H9 (cell line): ENCODE results near the gene EHBP1L1. TPM values are rescaled to one million over a fixed set of nuclear protein-coding genes. Genes with fewer than 3 reads are reported as not detected.

Experiments
- DNase-seq: peaks from one replicate; pipeline ENCODE4 v3.0.0-alpha.2; 2017
- H2AFZ ChIP-seq: one replicate; pipeline ENCODE4 v1.6.1; 2013; ENCODE audit warnings: mild to moderate bottlenecking, low read length, control low read depth, moderate library complexity
- H2AK5ac ChIP-seq: 2 replicates; pipeline ENCODE4 v1.6.1; 2013; ENCODE audit warnings: low read length, control low read depth, mixed read lengths; ENCODE audit not compliant: insufficient read length
- H2BK120ac ChIP-seq: one replicate; pipeline ENCODE4 v1.6.1; 2013; ENCODE audit warnings: low read depth, mild to moderate bottlenecking, low read length, control low read depth, inconsistent platforms; ENCODE audit not compliant: poor library complexity, severe bottlenecking
- H2BK12ac ChIP-seq: 2 replicates; pipeline ENCODE4 v1.6.1; 2013; ENCODE audit warnings: low read length, control low read depth, mixed read lengths, low read depth; ENCODE audit not compliant: insufficient read length
- H2BK15ac ChIP-seq: 2 replicates; pipeline ENCODE4 v1.6.1; 2013; ENCODE audit warnings: low read depth, low read length, control low read depth
- H2BK20ac ChIP-seq: one replicate; pipeline ENCODE4 v1.6.1; 2013; ENCODE audit warnings: low read depth, mild to moderate bottlenecking, low read length, control low read depth, inconsistent platforms; ENCODE audit not compliant: poor library complexity, severe bottlenecking
- H2BK5ac ChIP-seq: 2 replicates; pipeline ENCODE4 v1.6.1; 2013; ENCODE audit warnings: low read length, control low read depth, mixed read lengths; ENCODE audit not compliant: insufficient read length
- H3K14ac ChIP-seq: 2 replicates; pipeline ENCODE4 v1.6.1; 2013; ENCODE audit warnings: low read length, control low read depth; ENCODE audit not compliant: insufficient read depth
- H3K18ac ChIP-seq: 2 replicates; pipeline ENCODE4 v1.6.1; 2013; ENCODE audit warnings: low read depth, mild to moderate bottlenecking, mixed read lengths, low read length, control low read depth; ENCODE audit not compliant: insufficient read length
- H3K23ac ChIP-seq: 2 replicates; pipeline ENCODE4 v1.6.1; 2013; ENCODE audit warnings: low read length, control low read depth, mixed read lengths, low read depth; ENCODE audit not compliant: insufficient read length
- H3K23me2 ChIP-seq: 2 replicates; pipeline ENCODE4 v1.6.1; 2013; ENCODE audit warnings: low read depth, mild to moderate bottlenecking, mixed read lengths, low read length, control low read depth; ENCODE audit not compliant: insufficient read length, poor library complexity, severe bottlenecking
- H3K27ac ChIP-seq: 2 replicates; pipeline ENCODE4 v1.5.1; 2013; ENCODE audit warnings: low read length, control low read depth, mixed read lengths, low read depth; ENCODE audit not compliant: insufficient read length
- H3K27me3 ChIP-seq: 2 replicates; pipeline ENCODE4 v1.6.1; 2013; ENCODE audit warnings: low read length, control low read depth, inconsistent platforms; ENCODE audit not compliant: insufficient read depth
- H3K4ac ChIP-seq: 2 replicates; pipeline ENCODE4 v1.6.1; 2013; ENCODE audit warnings: low read depth, mild to moderate bottlenecking, control low read depth, inconsistent platforms, low read length, moderate library complexity
- H3K4me1 ChIP-seq: 2 replicates; pipeline ENCODE4 v1.6.1; 2013; ENCODE audit warnings: low read length, control low read depth, inconsistent platforms; ENCODE audit not compliant: insufficient read depth
- H3K4me2 ChIP-seq: 2 replicates; pipeline ENCODE4 v1.6.1; 2013; ENCODE audit warnings: low read length, control low read depth, mixed read lengths; ENCODE audit not compliant: insufficient read length, insufficient read depth
- H3K56ac ChIP-seq: 2 replicates; pipeline ENCODE4 v1.6.1; 2013; ENCODE audit warnings: low read depth, mild to moderate bottlenecking, mixed read lengths, low read length, control low read depth; ENCODE audit not compliant: insufficient read length
- H3K79me1 ChIP-seq: 2 replicates; pipeline ENCODE4 v1.6.1; 2013; ENCODE audit warnings: low read depth, mild to moderate bottlenecking, moderate library complexity, low read length, control low read depth, inconsistent platforms; ENCODE audit not compliant: insufficient read depth, poor library complexity, severe bottlenecking
- H3K79me2 ChIP-seq: 2 replicates; pipeline ENCODE4 v1.6.1; 2013; ENCODE audit warnings: low read length, control low read depth, inconsistent platforms; ENCODE audit not compliant: insufficient read depth
- H3K9ac ChIP-seq: 2 replicates; pipeline ENCODE4 v1.6.1; 2013; ENCODE audit warnings: low read length, control low read depth, mixed read lengths; ENCODE audit not compliant: insufficient read length; ENCODE audit errors: extremely low read depth
- H3K9me3 ChIP-seq: one replicate; pipeline ENCODE4 v1.6.1; 2013; ENCODE audit warnings: low read depth, low read length, inconsistent platforms; ENCODE audit not compliant: control insufficient read depth
- H3T11ph ChIP-seq: one replicate; pipeline ENCODE4 v1.6.1; 2013; ENCODE audit warnings: mild to moderate bottlenecking, low read length, control low read depth, inconsistent platforms
- H4K20me1 ChIP-seq: one replicate; pipeline ENCODE4 v1.6.1; 2013; ENCODE audit not compliant: control insufficient read depth, insufficient read length, insufficient read depth
- H4K5ac ChIP-seq: 2 replicates; pipeline ENCODE4 v1.6.1; 2013; ENCODE audit warnings: low read depth, mild to moderate bottlenecking, mixed read lengths, low read length, control low read depth; ENCODE audit not compliant: insufficient read length
- H4K8ac ChIP-seq: replicated peaks from 2 replicates; pipeline ENCODE4 v1.6.1; 2013; ENCODE audit warnings: low read length, control low read depth, mixed read lengths, low read depth; ENCODE audit not compliant: insufficient read length
- H4K91ac ChIP-seq: 2 replicates; pipeline ENCODE4 v1.6.1; 2013; ENCODE audit warnings: low read depth, mild to moderate bottlenecking, moderate library complexity, mixed read lengths, low read length, control low read depth; ENCODE audit not compliant: insufficient read length
- H3K27ac Mint-ChIP-seq, 3 experiments: 2 replicates in 2 of 3; 3 replicates in 1 of 3; pipeline ENCODE4 v1.8.0; 2020 to 2021; ENCODE audit warnings: mixed read lengths in 3 of 3, mild to moderate bottlenecking in 1 of 3, moderate library complexity in 1 of 3
- H3K27me3 Mint-ChIP-seq: 2 replicates; pipeline ENCODE4 v1.8.0; 2021; ENCODE audit warnings: low read depth, mild to moderate bottlenecking, moderate library complexity, mixed read lengths
- H3K36me3 Mint-ChIP-seq, 3 experiments: 2 replicates in 2 of 3; 3 replicates in 1 of 3; pipeline ENCODE4 v1.8.0; 2020 to 2021; ENCODE audit warnings: low read depth in 3 of 3, mixed read lengths in 3 of 3; ENCODE audit not compliant: insufficient read depth in 1 of 3
- H3K4me1 Mint-ChIP-seq, 2 experiments: 2 replicates each; pipeline ENCODE4 v1.8.0; 2020; ENCODE audit warnings: mixed read lengths in 2 of 2
- H3K4me3 Mint-ChIP-seq, 2 experiments: 2 replicates in 1 of 2; 3 replicates in 1 of 2; pipeline ENCODE4 v1.8.0; 2020 to 2021; ENCODE audit warnings: mild to moderate bottlenecking in 2 of 2, mixed read lengths in 2 of 2, moderate library complexity in 1 of 2
- H3K9me3 Mint-ChIP-seq, 2 experiments: 2 replicates in 1 of 2; 3 replicates in 1 of 2; pipeline ENCODE4 v1.8.0; 2020; ENCODE audit warnings: mild to moderate bottlenecking in 2 of 2, mixed read lengths in 2 of 2, moderate library complexity in 1 of 2
- CTCF ChIP-seq: fragments of 200-600 bp; sonication (generic); conservative IDR thresholded peaks from 3 replicates; pipeline ENCODE4 v1.8.0; 2021; ENCODE audit warnings: antibody characterized with exemption, mild to moderate bottlenecking
- WGBS: extraction: QIAGEN DNeasy Blood & Tissue Kit; methylation state at CpG from one replicate; pipeline ENCODE4 v1.1.7; 2013; ENCODE audit warnings: missing lambda C conversion rate, low lambda C conversion rate, mixed read lengths; ENCODE audit not compliant: insufficient read length; ENCODE audit errors: extremely low coverage; 5-methylcytosine and 5-hydroxymethylcytosine counted together
- total RNA-seq: library from RNA; stranded (reverse); gene quantifications from 2 replicates; pipeline ENCODE4 v1.2.1, GENCODE V29; 2021

Gene EHBP1L1
- total RNA-seq, 1 experiment from 2014 or later = 13.8 TPM

- H4K20me1 ChIP-seq = no peaks in the 10 kb centered on the region
- H2AK5ac ChIP-seq = no peak overlapping the region
- no peak overlapping the region for H3T11ph ChIP-seq
- no peaks in the 10 kb centered on the region for H3K79me1 ChIP-seq
- H3K36me3 Mint-ChIP-seq = peaks cover 15 to 63% (median 62%) of the 10 kb centered on the region in 3 experiments; a peak in 6 of 7 replicates
- no peak overlapping the region for H4K91ac ChIP-seq
- H3K9me3 Mint-ChIP-seq = no peaks in the 10 kb centered on the region
- H3K27ac ChIP-seq = no peak overlapping the region
- no peaks in the 10 kb centered on the region; the same call in 1 of the 2 replicates for H3K4me1 ChIP-seq
- H3K4me1 Mint-ChIP-seq = peaks cover 14 to 28% of the 10 kb centered on the region in 2 experiments
- H3K4me2 ChIP-seq = peak overlapping the region; percentile 53
- no peak for DNase-seq
- H3K9ac ChIP-seq = no peak overlapping the region
- H3K9me3 ChIP-seq = no peaks in the 10 kb centered on the region
- no peak overlapping the region for H3K23ac ChIP-seq
- no peak overlapping the region for H2AFZ ChIP-seq
- H3K23me2 ChIP-seq = peaks cover 8% of the 10 kb centered on the region
- no peak overlapping the region for H4K8ac ChIP-seq
- H2BK12ac ChIP-seq = no peak overlapping the region
- H2BK120ac ChIP-seq = no peak overlapping the region
- no peak overlapping the region for H2BK20ac ChIP-seq
- no peaks in the 10 kb centered on the region for H3K79me2 ChIP-seq
- no peak overlapping the region for H2BK5ac ChIP-seq
- H3K27me3 ChIP-seq = no peaks in the 10 kb centered on the region
- no peak overlapping the region for H3K18ac ChIP-seq
- no CpG with 5 or more reads among the region's 37 CpGs for WGBS
- H2BK15ac ChIP-seq = no peak overlapping the region
- H3K4me3 Mint-ChIP-seq = peak overlapping the region; percentile 55 to 81
- peak overlapping the region in 2 of 3 experiments; percentile 27 to 70; a peak in 4 of 7 replicates for H3K27ac Mint-ChIP-seq
- H3K4ac ChIP-seq = no peak overlapping the region
- H3K27me3 Mint-ChIP-seq = peaks cover 1% of the 10 kb centered on the region; the same call in 1 of the 2 replicates
- H3K14ac ChIP-seq = peak overlapping the region; percentile 49; the same call in 1 of the 2 replicates
- no peak for TF ChIP-seq CTCF
- H3K56ac ChIP-seq = no peak overlapping the region
- H4K5ac ChIP-seq = no peak overlapping the region
These were observed 32.0 kb downstream of the EHBP1L1 start for GRCh38 chr11:65607614-65608426.
